HG03196 (cell line): ENCODE results near the gene KCNK4.

Source experiments
- ATAC-seq: cut with Tn5 transposase; IDR thresholded peaks from one replicate; pipeline ENCODE4 v1.9.1; 2021; ENCODE audit not compliant: unreplicated experiment

The KCNK4 gene

DNA sequence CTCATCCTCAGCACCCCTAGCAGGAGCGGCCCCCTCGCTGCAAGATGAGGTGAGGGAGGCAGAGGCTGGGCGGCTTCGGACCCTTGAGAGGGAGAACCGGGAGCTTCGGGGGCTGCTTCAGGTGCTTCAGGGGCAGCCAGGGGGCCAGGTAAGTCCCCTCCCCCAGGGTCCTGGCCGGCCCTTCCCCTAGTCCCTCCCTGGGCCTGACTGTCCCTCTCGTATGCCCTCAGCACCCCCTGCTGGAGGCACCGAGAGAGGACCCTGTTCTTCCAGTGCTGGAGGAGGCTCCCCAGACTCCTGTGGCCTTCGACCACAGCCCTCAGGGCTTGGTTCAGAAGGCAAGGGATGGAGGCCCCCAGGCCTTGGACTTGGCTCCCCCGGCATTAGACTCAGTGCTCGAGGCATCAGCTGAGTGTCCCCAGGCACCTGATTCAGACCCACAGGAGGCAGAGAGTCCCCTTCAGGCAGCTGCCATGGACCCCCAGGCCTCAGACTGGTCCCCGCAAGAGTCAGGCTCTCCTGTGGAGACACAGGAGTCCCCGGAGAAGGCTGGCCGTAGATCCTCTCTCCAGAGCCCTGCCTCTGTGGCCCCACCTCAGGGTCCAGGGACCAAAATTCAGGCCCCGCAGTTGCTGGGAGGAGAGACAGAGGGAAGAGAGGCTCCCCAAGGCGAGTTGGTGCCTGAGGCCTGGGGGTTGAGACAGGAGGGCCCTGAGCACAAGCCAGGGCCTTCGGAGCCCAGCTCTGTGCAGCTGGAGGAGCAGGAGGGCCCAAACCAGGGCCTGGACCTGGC is 52.9 kb downstream of the KCNK4 start:
- ATAC-seq, result no peak

DNA sequence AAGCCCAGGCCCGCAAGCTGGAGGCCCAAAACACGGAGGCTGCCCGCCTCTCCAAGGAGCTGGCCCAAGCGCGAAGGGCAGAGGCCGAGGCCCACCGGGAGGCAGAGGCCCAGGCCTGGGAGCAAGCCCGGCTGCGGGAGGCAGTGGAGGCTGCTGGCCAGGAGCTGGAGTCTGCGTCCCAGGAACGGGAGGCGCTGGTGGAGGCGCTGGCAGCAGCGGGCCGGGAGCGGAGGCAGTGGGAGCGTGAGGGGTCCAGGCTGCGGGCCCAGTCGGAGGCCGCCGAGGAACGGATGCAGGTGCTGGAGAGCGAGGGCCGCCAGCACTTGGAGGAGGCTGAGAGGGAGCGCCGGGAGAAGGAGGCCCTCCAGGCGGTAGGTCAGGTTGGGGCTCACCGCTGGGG is 53.7 kb downstream of the KCNK4 start:
- no peak for ATAC-seq

DNA sequence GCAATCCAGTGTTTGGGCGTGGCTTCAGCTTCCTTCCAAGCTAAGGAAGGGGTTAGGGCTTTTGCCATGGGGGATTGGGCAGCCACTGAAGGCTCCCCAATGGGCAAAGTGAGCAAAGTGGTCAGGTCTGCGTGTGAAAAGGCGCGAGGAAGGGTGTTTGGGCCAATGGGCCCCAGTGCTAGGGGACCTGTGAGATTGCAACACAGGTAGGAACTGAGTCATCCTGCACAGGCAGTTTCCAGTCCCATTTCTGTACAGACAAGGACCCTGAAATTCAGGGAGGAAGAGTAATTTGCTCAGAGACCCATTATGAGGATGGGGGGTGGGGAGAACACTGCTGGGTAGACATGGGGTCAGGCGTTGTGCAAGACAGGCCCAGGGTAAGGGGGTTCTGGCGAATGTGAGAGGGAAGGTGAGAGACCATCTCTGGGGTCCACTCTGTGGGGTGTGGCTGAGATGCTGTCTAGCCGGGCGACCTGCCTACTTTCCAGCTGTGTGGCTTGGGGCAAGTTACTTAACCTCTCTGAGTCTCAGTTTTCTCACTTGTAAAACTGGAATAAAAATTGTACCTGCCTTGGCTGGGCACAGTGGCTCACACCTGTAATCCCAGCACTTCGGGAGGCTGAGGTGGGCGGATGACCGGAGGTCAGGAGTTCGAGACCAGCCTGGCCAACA is 56.2 kb downstream of the KCNK4 start:
- no peak for ATAC-seq

DNA sequence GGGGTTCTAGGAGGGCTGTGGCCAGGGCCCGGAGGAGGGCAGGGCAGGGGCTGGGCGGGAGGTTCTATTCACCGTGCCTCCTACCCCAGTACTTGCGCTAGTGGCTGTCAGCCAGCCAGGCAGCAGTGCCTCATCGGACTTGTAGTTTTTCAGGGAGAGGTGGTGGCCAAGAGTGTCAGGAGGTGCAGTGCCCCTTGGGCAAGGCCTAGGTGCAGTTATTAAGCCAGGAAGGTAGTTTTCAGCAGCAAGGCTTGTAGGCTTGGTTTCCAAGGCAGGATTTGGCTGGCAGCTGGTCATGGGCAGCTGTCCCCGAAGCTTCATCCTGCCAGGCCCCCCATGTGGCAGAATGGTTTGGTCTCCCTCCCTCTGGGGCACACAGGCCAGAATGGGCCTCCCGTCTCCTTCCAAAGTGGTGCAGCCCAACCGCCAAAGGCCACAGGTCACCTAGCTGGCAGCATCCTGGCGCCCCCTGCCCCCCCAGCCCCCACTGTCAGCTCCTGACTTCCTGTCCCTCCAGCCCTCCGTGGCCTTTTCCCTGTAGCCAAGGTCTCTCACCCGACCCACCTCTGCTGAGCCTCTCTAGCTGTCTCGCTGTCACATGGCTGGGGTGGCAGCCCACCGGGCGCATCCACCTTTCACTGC is 57.4 kb downstream of the KCNK4 start:
- ATAC-seq, result no peak

DNA sequence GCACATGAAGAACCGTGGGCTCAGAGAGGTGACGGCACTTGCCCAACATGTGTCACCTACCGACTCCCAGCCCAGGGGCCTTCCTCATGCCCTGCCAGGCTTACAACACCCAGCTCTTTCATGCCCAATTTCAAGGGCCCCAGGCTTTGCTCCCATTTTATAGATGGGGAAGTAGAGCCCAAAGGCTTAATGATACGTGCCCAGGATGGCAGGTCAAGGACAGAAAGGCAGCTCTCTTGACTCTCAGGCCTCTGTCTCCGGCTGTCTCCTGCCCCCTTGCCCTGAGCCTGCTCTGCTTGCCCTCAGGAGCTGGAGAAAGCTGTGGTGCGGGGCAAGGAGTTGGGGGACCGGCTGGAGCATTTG is 57.9 kb downstream of the KCNK4 start:
- ATAC-seq, result no peak

DNA sequence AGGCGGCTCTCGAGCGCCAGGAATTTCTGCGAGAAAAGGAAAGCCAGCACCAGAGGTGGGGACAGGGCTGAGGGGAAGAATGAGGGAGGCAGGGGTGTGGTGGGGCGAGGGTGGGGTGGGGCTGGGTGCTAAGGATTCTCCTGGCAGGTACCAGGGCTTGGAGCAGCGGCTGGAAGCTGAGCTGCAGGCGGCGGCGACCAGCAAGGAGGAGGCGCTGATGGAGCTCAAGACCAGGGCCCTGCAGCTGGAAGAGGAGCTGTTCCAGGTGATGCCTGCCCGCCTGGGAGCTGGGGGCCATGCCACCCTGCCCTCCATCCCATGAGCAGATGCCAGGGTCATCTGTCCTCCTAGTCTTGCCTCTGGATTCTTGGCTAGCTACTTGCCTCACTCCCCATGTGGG is 58.3 kb downstream of the KCNK4 start:
- ATAC-seq, result no peak
